Measurements from ENCODE around the gene WDHD1.
"Not testable (repeated sequence)": the region's sequence is repeated elsewhere in the genome, so short reads cannot be mapped to it uniquely, and the experiment has no call there.

Gene WDHD1, protein sequence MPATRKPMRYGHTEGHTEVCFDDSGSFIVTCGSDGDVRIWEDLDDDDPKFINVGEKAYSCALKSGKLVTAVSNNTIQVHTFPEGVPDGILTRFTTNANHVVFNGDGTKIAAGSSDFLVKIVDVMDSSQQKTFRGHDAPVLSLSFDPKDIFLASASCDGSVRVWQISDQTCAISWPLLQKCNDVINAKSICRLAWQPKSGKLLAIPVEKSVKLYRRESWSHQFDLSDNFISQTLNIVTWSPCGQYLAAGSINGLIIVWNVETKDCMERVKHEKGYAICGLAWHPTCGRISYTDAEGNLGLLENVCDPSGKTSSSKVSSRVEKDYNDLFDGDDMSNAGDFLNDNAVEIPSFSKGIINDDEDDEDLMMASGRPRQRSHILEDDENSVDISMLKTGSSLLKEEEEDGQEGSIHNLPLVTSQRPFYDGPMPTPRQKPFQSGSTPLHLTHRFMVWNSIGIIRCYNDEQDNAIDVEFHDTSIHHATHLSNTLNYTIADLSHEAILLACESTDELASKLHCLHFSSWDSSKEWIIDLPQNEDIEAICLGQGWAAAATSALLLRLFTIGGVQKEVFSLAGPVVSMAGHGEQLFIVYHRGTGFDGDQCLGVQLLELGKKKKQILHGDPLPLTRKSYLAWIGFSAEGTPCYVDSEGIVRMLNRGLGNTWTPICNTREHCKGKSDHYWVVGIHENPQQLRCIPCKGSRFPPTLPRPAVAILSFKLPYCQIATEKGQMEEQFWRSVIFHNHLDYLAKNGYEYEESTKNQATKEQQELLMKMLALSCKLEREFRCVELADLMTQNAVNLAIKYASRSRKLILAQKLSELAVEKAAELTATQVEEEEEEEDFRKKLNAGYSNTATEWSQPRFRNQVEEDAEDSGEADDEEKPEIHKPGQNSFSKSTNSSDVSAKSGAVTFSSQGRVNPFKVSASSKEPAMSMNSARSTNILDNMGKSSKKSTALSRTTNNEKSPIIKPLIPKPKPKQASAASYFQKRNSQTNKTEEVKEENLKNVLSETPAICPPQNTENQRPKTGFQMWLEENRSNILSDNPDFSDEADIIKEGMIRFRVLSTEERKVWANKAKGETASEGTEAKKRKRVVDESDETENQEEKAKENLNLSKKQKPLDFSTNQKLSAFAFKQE

DNA sequence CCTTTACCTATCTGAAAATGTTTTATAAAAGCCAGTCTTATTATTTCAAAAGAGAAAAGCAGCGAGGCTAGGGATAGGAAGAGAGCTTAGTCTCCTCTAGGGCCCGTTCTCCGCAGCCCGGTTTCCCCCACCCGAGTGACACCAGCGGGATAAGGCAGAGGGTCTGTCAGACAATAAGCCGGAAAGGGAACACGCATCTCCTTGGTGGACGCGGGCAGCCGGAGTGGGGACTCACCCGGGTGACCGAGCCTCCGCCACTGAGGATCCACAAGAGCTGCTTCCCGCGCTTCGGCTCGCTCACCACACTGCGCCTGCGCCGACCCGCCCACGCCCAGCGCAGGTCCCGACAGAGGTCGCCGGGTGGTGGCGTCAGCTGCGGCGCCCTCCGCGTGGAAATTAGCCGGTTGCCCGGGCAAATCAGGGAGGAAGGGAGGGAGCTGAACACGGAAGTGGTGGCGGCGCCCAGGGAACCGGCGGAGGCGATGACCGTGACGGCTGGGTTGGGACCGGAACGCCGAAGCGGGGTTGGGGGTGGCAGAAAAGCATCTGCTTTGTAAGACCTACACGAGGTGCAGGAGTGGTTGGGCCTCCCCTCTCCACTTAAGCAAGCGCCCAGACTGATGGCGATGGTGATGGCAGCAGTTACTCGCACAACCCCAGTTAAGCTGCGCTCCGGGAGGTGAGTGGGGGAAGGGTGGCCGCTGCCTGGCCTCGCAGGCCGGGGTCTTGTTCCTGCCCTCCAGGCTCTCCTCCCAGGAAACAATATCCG is at the start of gene WDHD1, which contains the start of gene SOCS4:
TSS of gene WDHD1 (minus strand) at position 307 of the 769 bp plus-strand sequence. CDS start 312 bp downstream, outside the sequence.
TSS of gene SOCS4 (plus strand) at position 444 of the 769 bp plus-strand sequence. CDS start 15,806 bp downstream, outside the sequence.
- peak; percentile 99 for DNase-seq

DNA sequence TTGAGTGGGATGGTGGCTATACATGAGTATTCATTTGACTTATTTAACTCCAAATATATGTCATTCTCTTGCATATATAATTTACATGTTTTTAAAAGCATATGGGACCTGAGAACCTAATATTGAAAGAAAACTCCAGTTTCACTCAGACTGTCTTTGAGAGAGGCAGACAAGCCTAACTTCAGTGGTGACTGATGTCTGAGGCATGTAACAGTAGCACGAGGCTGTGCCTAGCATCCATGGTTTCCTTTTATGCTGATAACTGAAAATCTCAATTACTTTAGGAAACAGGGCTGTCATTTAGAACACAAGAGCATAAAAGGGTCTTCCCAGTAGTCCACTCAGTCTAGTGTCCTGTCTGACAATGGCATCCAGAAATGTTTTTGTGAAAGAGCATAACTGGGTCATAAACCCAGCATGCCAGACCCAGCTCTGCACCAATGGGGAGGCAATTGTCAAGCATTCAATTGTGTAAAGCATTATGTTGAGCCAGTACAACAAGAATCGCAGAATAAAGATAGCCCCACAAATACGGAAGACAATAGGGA is 48.8 kb upstream of the WDHD1 start:
- peak; percentile 41 for DNase-seq

DNA sequence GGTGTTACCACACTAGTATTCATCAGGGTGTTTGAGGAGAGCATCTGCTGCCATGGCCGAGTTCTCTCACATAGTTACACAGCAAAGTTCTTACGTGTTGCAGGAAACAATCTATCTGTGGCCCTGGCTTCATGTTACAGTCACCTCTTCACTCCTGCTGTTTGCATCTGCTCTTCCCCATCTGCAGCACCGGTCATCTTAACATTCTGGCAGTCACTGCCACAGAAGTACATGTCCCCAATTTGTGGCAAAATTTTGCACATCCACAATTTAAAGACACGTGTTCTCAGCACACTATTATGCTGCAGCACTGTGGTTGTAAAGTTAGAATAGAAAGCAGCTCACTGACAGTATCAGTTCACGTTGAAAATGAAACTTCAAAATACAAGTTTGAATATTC is 47.8 kb upstream of the WDHD1 start:
- no peak for DNase-seq

DNA sequence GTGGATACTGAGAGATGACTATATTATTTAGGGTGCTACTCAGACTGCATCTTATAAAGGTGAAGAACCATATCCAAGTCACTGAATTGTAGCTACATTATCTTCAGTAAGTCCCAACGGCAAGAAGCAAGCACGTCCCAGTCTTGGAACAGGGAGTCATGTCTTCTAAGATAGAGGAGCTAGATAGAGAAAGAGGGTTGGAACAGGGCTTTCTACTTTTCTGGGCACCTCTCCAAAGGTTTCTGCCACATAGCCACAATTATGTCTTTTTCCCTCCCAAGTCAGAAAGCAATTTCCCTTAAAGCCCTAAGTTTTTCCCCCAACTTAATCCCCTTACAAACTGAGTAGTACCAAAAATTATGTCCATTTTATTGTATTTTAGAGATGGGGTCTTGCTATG is 47.0 kb upstream of the WDHD1 start:
- DNase-seq: no peak

DNA sequence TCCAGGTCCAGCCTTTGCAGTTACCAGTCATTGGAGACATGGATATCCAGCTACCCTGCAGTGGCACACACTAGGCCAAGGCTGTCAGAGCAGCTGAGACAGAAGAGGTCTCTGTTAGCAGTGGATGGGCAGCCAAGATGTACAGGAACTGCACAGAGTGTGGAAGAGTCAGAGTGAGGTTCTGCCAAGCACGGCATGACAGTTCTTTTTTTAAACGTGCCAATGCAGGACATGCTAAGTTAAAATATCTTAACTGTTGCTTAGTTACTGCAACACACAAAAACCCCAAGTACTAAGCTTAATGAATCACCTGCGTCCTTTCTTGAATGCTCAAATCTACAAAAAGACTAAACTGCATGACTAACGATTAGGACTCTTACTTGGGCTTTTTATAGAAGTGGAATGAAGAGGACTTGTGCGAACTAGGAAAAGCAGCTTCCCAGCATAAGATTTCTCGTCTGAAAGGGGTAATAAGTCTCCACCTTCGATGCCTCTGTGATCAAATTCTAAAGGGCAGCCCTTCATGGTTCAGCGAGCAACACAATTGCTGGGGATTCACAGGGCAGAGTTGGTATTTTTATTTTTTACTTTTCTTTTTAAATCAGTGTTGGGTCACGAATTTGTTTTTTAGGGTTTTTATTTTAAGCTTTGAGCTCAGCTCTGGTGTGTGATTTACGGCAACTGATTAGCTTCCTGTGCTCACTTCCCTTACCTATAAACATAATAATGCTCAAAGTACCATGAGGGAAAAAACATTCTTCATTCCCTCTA is 45.2 kb upstream of the WDHD1 start:
- peak; percentile 44 for DNase-seq

DNA sequence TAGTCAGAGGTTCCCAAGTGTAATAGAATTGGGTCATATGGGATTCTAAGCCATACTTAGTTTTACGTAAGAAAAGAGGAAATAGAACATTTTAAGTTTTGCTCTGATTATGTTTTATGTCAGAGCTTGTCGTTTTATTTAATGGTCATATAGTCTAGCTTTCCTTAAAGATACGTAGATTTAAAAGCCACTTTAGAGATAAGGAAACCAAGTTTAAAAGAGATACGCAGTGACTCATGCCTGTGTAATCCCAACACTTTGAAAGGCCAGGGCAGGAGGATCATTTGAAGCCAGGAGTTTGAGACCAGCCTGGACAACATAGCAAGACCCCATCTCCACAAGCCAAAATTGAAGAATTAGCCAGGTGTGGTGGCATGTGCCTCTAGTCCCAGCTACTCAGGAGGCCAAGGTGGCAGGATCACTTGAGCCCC is 44.1 kb upstream of the WDHD1 start:
- no peak for DNase-seq

DNA sequence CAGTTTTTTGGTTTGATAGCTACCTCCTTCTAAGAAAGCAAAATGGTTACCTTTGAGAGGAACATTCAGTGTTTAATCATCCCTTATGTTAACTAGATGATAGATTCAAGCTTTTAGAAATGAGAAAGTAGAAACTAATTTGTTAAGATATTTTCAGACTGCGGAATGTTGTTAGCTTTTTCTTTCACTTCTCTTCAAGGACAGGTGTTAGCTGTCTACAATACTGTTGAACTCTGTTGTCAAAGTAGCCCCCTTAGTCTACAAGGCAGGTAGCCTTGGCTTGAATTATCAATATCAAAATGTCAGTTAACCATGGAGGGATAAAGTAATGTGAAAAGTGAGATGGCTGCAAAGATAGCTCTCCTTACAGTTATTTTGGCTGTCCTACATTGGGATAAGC is 39.3 kb upstream of the WDHD1 start:
- no peak for DNase-seq

DNA sequence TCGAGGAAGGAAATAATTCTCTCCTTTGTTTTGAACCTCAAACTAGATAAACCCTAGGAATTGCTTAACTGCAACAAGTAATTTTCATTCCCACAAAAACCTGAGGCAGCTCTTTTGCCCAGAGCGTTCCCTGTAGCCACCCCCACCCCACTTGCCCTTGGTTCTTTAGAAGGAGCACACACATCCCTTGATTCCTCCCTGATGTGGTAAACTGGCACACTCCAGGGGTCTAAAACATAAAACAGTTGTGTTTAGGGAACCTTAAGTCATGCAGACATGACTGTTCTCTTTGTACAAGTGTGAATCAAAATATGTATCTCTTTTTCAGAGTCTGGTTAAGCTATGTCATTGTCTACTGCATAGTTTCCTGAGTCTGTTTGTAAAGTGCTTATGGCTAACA is 38.5 kb upstream of the WDHD1 start:
- DNase-seq: no peak

DNA sequence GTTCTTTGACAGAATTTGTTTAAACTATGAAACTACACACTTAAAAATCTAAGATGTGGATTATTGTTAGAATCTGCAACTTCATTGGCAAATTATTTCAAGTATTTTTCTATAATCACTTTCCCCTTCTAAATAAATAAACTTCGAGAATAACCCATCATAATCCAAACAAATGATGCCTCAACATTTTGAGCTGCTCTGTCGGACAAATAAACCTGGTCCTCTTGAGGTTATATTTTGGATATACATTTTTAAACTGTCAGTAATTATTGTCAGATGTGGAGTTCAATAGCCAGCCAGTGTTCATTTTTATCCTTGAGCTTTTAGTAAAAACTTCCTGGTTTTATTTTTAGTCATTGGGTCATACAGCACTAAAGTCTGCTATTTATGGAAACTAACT is 38.0 kb upstream of the WDHD1 start:
- DNase-seq: not testable (repeated sequence)

DNA sequence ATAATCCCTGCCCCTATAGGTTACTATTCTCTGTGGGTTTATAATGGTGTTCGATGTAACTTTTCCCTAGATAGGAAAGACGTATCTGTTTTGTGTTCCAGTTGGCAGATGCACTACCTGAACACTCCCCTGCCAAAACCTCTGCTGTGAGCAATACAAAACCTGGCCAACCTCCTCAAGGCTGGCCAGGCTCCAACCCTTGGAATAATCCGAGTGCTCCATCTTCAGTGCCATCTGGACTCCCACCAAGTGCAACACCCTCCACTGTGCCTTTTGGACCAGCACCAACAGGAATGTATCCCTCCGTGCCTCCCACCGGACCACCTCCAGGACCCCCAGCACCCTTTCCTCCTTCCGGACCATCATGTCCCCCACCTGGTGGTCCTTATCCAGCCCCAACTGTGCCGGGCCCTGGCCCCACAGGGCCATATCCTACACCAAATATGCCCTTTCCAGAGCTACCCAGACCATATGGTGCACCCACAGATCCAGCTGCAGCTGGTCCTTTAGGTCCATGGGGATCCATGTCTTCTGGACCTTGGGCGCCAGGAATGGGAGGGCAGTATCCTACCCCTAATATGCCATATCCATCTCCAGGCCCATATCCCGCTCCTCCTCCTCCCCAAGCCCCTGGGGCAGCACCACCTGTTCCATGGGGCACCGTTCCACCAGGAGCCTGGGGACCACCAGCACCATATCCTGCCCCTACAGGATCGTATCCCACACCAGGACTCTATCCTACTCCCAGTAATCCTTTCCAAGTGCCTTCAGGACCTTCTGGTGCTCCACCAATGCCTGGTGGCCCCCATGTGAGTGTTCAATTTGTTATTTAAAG is 35.8 kb upstream of the WDHD1 start:
- DNase-seq: no peak

DNA sequence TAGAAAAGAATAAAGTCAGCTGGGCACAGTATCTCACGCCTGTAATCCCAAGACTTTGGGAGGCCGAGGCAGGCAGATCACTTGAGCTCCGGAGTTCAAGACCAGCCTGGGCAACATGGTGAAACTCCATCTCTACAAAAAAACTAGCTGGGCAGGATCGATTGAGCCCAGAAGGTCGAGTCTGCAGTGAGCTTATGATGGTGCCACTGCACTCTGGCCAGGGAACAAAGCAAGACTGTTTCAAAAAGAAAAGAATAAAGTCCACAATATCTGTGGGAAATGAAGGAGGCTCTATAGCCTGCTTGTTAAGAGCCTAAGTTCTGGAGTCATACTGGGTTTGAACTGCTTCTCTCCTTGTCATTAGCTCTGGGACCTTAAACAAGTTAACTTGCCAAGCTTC is 32.4 kb upstream of the WDHD1 start:
- no peak for DNase-seq

DNA sequence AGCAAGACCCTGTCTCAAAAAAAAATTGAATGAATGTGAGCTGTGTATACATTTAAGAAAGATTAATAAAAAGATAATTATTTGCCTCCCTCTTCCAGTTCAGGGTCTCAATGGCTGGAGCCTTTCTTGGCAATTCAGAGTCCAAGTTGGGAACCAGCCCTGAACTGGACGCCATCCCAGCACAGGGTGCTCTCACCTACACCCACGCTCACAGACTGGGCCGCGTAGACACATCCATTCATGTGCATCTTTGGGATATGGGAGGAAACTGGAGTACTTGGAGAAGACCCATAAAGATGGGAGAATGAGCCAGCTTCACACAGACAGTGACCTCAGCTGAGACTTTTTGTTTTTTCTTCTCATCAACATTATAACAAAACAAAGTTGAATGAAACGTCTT is 31.0 kb upstream of the WDHD1 start:
- DNase-seq: no peak

DNA sequence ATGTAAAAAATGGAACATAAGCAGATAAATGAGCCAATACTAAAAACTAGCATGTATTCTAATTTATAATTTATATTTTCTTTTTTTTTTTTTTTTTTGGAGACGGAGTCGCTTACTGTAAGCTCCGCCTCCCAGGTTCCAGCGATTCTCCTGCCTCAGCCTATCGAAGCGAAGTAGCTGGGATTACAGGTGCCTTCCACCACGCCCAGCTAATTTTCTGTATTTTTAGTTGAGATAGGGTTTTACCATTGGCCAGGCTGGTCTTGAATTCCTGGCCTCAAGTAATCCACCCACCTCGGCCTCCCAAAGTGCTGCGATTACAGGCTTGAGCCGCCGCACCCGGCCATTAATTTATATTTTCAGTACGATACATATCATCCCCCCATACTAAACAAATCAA is 27.2 kb upstream of the WDHD1 start:
- no peak for DNase-seq

DNA sequence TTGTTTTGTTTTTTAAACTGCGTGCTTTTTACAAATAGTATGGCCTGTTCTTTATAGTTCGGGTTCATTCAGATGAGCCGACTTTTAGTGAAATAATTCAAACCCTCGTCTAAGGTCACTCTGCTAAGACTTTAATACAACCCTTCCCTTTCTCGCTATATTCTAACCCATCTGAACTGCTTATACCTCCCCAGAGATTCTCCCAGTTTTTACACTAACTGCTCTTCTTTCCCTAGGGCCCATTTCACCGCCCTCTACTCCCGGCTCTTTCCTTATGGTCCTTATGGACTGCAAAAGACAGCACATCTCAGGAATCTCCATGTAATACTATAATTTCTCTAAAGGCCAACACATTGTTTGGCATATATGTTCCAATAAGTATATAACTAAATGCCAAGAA is 26.6 kb upstream of the WDHD1 start:
- DNase-seq: no peak

DNA sequence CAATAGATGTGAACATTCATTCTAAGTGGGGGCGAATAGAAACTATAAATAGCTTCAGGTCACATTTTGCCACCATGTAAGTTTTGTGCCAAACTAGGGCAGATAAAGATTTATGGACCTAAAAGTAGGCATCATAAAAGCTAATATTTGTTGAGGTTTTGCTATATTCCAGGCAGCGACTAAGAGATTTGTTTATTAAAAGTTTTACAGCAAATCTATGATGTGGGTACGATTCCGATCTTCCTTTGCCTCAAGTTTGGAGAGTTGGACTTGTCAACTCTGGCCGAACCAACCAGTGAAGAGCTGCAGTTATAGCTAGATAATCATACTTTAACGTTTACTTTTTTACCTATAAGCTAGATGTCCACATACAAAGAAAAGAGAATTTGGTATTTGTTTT is 26.1 kb upstream of the WDHD1 start:
- DNase-seq: no peak

DNA sequence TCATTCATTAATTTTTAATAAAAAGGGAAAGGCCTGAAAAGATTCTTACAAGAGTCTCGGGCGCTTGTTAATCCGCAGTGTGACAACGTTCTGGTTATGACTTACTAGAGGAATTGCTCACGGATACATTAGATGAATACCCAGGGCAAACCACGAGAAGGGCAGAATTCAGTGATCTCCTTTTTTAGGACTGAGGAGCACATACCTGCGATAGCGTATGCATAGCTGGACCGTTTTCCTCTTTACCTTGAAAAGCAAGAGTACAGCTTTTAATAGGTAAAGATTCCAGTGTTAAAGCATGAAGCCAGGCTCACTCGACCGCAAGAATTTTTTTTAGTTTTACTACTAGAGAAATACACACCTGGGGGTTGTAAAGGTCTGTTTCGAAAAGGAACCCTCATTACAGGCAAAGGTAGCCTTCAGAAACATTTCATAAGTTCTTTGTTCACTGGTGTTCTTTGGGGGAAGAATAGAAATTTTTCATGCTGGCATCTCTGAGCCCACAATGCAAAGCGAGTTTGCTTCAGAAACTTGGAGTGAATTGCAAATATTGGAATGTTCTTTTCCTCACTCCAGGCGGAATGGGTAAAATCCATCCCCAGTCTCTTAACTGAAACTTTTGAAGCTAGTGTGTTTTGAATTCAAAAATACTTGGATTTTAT is 25.5 kb upstream of the WDHD1 start:
- peak; percentile 40 for DNase-seq

DNA sequence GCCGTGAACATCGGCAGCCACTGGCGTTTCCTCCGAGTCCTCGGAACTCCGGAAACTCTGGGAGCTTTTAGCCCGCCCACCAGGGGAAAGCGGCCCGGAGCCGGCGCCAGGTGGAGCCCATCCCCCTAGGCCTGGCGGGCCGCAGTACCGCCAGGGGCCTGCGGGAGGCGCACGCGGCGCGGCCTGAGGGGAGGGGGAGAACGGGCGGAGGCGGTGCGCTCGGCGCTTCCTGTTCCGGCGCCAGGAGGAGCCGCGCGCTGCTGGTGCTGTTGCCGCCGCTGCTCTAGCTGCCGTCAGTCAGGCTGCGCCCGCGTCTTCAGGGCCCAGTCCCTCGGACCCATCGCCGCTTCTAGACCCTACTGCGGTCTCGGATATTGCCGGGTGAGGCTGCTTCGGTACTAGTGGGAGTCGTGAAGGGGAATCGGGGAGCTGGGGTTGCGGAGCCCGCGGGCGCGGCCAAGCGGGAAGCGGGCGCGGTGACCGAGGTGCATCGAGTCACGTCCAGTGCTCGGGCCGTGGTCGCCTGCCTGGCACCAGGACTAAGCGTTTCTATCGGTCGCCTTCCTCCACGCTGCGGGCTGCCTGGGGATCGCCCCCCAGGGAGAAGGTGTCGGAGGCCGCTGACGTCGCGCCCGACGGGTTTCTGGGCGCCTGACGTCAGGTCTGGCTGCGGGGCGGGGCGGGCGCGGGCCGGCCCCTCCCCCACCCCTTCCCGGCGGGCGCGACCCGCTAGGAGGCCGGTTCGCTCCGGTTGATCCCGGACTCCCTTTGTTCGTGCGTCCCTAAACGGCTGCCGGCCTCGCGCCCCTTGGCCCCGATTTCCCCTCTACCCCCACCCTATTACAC is 24.7 kb upstream of the WDHD1 start, which contains the start of gene MAPK1IP1L:
TSS of gene MAPK1IP1L (plus strand) at position 225 of the 846 bp plus-strand sequence. CDS start 10,037 bp downstream, outside the sequence.
- peak; percentile 99 for DNase-seq

DNA sequence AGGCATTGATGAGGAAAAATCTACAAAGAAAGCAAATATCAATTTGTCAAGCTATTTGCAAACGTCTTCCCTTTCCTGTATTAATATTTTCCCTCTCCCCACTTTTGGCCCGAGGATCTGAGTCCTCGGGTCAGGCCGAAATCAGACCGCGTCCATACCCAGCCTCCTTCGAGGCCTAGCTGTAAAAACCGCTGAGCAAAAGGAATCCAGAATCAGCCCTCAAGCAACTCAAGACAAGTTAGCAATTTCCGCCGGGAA is 24.2 kb upstream of the WDHD1 start:
- DNase-seq: no peak

DNA sequence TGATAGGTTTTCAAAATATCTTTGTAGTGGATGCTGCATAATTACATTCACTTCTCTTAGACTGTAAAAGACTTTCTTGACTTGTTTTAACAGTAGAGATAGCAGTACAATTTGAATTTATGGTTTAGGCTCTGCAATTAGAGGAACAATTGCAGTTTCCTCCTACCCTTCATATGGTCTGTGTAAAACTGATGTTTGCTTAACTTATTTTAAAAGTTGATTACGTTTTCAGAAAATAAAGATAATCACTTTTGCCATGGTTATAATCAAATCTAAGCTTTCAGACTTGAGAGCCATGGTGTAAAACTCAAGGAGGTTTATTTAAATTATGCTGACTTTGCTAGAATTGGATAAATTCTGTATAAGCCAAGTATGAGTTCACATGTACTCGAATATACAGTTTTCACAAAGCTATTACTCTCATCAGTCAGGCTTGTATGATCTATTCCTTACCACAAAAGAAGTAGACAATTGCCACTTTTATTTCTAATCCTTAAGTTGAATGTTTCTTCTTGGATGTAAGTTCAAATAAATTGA is 22.1 kb upstream of the WDHD1 start:
- no peak for DNase-seq

All from retina (tissue), 1 donor.